Liver (tissue), 9 donors: Measurements from ENCODE around the gene NFATC1. TPM values are rescaled to one million over a fixed set of nuclear protein-coding genes. Genes with fewer than 3 reads are reported as not detected.

Source experiments
- DNase-seq: peaks from one replicate; pipeline ENCODE4 v3.0.0-alpha.2; 2017; ENCODE audit warnings: low spot score
- H3K27ac ChIP-seq, 2 donors: one replicate each; pipeline ENCODE4 v1.7.0; 2013; ENCODE audit warnings: inconsistent platforms in 2 of 2, low read length in 2 of 2, control low read depth in 1 of 2, low read depth in 1 of 2, mild to moderate bottlenecking in 1 of 2
- H3K27me3 ChIP-seq, 4 donors: one replicate each; pipeline versions ENCODE4 v1.6.1 to v1.7.0; 2013; ENCODE audit warnings: low read length in 3 of 4, inconsistent platforms in 1 of 4, mild to moderate bottlenecking in 1 of 4, moderate library complexity in 1 of 4; ENCODE audit not compliant: control insufficient read depth in 4 of 4, insufficient read depth in 4 of 4
- H3K36me3 ChIP-seq, 4 donors: one replicate each; pipeline versions ENCODE4 v1.6.1 to v1.7.0; 2013; ENCODE audit warnings: low read length in 3 of 4, mild to moderate bottlenecking in 3 of 4, low read depth in 1 of 4, moderate library complexity in 1 of 4; ENCODE audit not compliant: control insufficient read depth in 4 of 4, insufficient read depth in 3 of 4
- H3K4me1 ChIP-seq, 4 donors: one replicate each; pipeline versions ENCODE4 v1.6.1 to v1.7.0; 2013; ENCODE audit warnings: low read length in 3 of 4, mild to moderate bottlenecking in 3 of 4, moderate library complexity in 1 of 4; ENCODE audit not compliant: control insufficient read depth in 4 of 4, insufficient read depth in 4 of 4
- H3K4me3 ChIP-seq, 3 donors: one replicate each; pipeline versions ENCODE4 v1.6.1 to v1.7.0; 2013; ENCODE audit warnings: low read length in 3 of 3, control low read depth in 1 of 3, low read depth in 1 of 3, mild to moderate bottlenecking in 1 of 3
- H3K9ac ChIP-seq, 2 donors: one replicate each; pipeline ENCODE4 v1.7.0; 2013; ENCODE audit warnings: low read length in 2 of 2, mild to moderate bottlenecking in 2 of 2, moderate library complexity in 2 of 2, control low read depth in 1 of 2, low read depth in 1 of 2
- H3K9me3 ChIP-seq, 4 donors: one replicate each; pipeline versions ENCODE4 v1.6.1 to v1.7.0; 2013; ENCODE audit warnings: low read length in 3 of 4; ENCODE audit not compliant: control insufficient read depth in 4 of 4
- FOXA2 ChIP-seq: IDR thresholded peaks from 2 replicates; pipeline ENCODE4 v1.6.1; 2016; ENCODE audit warnings: antibody characterized with exemption
- GABPA ChIP-seq, 2 donors: IDR thresholded peaks in 1 of 2; conservative IDR thresholded peaks in 1 of 2; 2 replicates each; pipeline ENCODE4 v1.6.1; 2016; ENCODE audit warnings: antibody characterized with exemption in 2 of 2, mild to moderate bottlenecking in 1 of 2, moderate library complexity in 1 of 2
- HNF4A ChIP-seq, 2 donors: conservative IDR thresholded peaks; 2 replicates each; pipeline ENCODE4 v1.6.1; 2016; ENCODE audit warnings: antibody characterized with exemption in 2 of 2, mild to moderate bottlenecking in 2 of 2
- HNF4G ChIP-seq: IDR thresholded peaks from 2 replicates; pipeline ENCODE4 v1.6.1; 2016; ENCODE audit warnings: antibody characterized with exemption
- MAX ChIP-seq: IDR thresholded peaks from 2 replicates; pipeline ENCODE4 v1.6.1; 2016; ENCODE audit warnings: antibody characterized with exemption
- NR2F2 ChIP-seq: IDR thresholded peaks from 2 replicates; pipeline ENCODE4 v1.6.1; 2016; ENCODE audit warnings: antibody characterized with exemption
- RAD21 ChIP-seq, 2 donors: IDR thresholded peaks; 2 replicates each; pipeline ENCODE4 v1.6.1; 2016; ENCODE audit warnings: antibody characterized with exemption in 2 of 2, mild to moderate bottlenecking in 2 of 2
- REST ChIP-seq: IDR thresholded peaks from 2 replicates; pipeline ENCODE4 v1.6.1; 2016; ENCODE audit warnings: antibody characterized with exemption, mild to moderate bottlenecking
- RXRA ChIP-seq, 2 donors: IDR thresholded peaks; 2 replicates each; pipeline ENCODE4 v1.6.1; 2017 to 2018; ENCODE audit warnings: antibody characterized with exemption in 2 of 2, mild to moderate bottlenecking in 1 of 2
- SP1 ChIP-seq: IDR thresholded peaks from 2 replicates; pipeline ENCODE4 v1.6.1; 2018; ENCODE audit warnings: antibody characterized with exemption, mild to moderate bottlenecking
- TAF1 ChIP-seq: conservative IDR thresholded peaks from 2 replicates; pipeline ENCODE4 v1.6.1; 2016; ENCODE audit warnings: antibody characterized with exemption, mild to moderate bottlenecking
- YY1 ChIP-seq: IDR thresholded peaks from 2 replicates; pipeline ENCODE4 v1.6.1; 2016; ENCODE audit warnings: antibody characterized with exemption, mild to moderate bottlenecking
- whole genome bisulfite sequencing: extraction: QIAGEN DNeasy Blood & Tissue Kit; methylation state at CpG from one replicate; pipeline ENCODE4 v1.1.7; 2013; 5-methylcytosine and 5-hydroxymethylcytosine counted together
- polyA plus RNA-seq, 2 donors: library from polyadenylated mRNA; stranded (reverse) in 1 of 2; unstranded in 1 of 2; fragments of 200-250 nt in 1 of 2; fragments of >200 nt in 1 of 2; fragmentation: Nextera tagmentation in 1 of 2; extraction: Ambion mirVana in 1 of 2; gene quantifications; one replicate each; pipeline versions ENCODE4 v1.2.1 to v1.2.3, GENCODE V29; 2013 to 2015
- total RNA-seq, 2 donors: library from RNA; depleted of rRNA; stranded (reverse); fragments of >200 nt; gene quantifications; one replicate each; pipeline ENCODE4 v1.2.3, GENCODE V29; 2014
- TF ChIP-seq, protein P1 (sequence below): fragments of 150-350 bp; IDR thresholded peaks from 2 replicates; pipeline ENCODE4 v1.5.1; 2017; ENCODE audit warnings: improper control_type of control experiment, low read depth, low read length; ENCODE audit not compliant: missing input control
- TF ChIP-seq, protein P2 (sequence below): IDR thresholded peaks from 2 replicates; pipeline ENCODE4 v1.6.1; 2016; ENCODE audit warnings: antibody characterized with exemption
- donor health status: healthy.
- donor health status: healthy.
- donor health status: healthy.
- donor health status: healthy.
- donor health status: healthy.

Gene NFATC1
- total and polyA plus RNA-seq, 4 donors, result 0.57 to 2.2 (median 1.3) TPM

DNA sequence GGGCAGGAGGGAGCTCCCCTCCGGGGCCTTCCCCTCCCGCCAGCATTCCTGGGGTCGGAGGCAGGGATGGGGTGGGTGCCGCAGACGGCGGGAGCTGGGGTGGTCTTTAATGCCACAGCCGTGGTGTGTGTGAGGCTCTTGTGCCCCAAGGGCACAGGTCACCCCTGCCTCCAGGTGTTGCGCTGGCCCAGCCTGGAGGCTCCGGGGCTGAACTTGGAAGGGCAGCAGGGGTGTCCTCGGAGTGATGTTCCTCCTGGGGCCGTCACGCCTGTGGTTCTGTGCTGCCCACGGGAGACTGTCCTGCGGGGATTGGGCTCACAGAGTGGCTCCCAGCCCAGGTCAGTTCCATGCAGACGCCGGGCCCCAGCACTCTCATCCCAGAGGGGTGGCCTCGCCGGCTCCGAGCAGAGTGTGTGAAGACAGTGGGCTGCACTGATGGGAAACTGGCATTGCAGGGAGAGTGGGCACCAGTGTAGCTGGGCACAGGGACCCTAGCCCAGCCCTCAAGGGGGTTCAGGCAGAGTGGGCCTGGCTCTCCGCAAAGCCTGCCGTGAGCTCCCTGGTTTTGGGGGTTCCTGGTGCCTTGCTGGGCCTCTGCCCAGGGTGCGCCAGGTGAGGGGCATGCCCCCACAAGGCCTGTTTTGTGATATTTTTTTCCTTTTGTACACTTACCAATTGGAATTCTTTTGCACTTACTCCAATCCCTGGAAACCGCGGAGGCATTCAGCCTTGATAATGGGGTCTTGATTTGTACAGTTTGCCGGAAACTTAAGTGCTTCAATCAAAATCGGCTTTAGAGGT is 56.7 kb downstream of the NFATC1 start:
- Histone ChIP-seq H3K9ac (no peak overlapping the region), H3K4me1 (no peaks in the 10 kb centered on the region), H3K36me3 (peaks cover 0 to 5% (median 3%) of the 10 kb centered on the region in 4 donors), H3K27ac (no peak overlapping the region), H3K4me3 (no peak overlapping the region), H3K27me3 (no peaks in the 10 kb centered on the region), H3K9me3 (no peaks in the 10 kb centered on the region)
- no peak for DNase-seq
- no peak for TF ChIP-seq RAD21 (IDR thresholded peaks at IDR 0.05)
- no peak for TF ChIP-seq REST
- no peak for TF ChIP-seq YY1
- TF ChIP-seq HNF4A (conservative IDR thresholded peaks at IDR 0.05), result no peak
- TF ChIP-seq GABPA (IDR thresholded peaks at IDR 0.05 in 1 of 2, conservative IDR thresholded peaks at IDR 0.05 in 1 of 2), result no peak
- no peak for TF ChIP-seq MAX
- TF ChIP-seq SP1, result no peak
- TF ChIP-seq RXRA (IDR thresholded peaks at IDR 0.05), result no peak
- no peak for TF ChIP-seq HNF4G
- TF ChIP-seq FOXA2, result no peak
- TF ChIP-seq TAF1, result no peak
- TF ChIP-seq, protein P1, sequence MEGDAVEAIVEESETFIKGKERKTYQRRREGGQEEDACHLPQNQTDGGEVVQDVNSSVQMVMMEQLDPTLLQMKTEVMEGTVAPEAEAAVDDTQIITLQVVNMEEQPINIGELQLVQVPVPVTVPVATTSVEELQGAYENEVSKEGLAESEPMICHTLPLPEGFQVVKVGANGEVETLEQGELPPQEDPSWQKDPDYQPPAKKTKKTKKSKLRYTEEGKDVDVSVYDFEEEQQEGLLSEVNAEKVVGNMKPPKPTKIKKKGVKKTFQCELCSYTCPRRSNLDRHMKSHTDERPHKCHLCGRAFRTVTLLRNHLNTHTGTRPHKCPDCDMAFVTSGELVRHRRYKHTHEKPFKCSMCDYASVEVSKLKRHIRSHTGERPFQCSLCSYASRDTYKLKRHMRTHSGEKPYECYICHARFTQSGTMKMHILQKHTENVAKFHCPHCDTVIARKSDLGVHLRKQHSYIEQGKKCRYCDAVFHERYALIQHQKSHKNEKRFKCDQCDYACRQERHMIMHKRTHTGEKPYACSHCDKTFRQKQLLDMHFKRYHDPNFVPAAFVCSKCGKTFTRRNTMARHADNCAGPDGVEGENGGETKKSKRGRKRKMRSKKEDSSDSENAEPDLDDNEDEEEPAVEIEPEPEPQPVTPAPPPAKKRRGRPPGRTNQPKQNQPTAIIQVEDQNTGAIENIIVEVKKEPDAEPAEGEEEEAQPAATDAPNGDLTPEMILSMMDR, result no peak
- no peak for TF ChIP-seq NR2F2
- TF ChIP-seq, protein P2, sequence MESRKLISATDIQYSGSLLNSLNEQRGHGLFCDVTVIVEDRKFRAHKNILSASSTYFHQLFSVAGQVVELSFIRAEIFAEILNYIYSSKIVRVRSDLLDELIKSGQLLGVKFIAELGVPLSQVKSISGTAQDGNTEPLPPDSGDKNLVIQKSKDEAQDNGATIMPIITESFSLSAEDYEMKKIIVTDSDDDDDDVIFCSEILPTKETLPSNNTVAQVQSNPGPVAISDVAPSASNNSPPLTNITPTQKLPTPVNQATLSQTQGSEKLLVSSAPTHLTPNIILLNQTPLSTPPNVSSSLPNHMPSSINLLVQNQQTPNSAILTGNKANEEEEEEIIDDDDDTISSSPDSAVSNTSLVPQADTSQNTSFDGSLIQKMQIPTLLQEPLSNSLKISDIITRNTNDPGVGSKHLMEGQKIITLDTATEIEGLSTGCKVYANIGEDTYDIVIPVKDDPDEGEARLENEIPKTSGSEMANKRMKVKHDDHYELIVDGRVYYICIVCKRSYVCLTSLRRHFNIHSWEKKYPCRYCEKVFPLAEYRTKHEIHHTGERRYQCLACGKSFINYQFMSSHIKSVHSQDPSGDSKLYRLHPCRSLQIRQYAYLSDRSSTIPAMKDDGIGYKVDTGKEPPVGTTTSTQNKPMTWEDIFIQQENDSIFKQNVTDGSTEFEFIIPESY, result no peak
- 92% methylated on average over 26 of the region's 26 CpGs for WGBS
